HEK293 (cell line): ENCODE data around the gene HLA-DPB1.
A peak's percentile ranks its signal among the peaks of the same experiment; 100 is the strongest.

Experiments used
- PBX3 ChIP-seq: sonication (generic); formaldehyde crosslinking; IDR thresholded peaks from 2 replicates; pipeline ENCODE4 v1.8.1; 2022; ENCODE audit warnings: mild to moderate bottlenecking, moderate library complexity, missing genetic modification reagents
- PRDM1 ChIP-seq: fragments of 450-650 bp; formaldehyde crosslinking; IDR thresholded peaks from 2 replicates; pipeline ENCODE4; 2016; ENCODE audit warnings: missing biosample characterization, missing genetic modification characterization
- PRDM10 ChIP-seq: fragments of 450-650 bp; formaldehyde crosslinking; IDR thresholded peaks from 2 replicates; pipeline ENCODE4 v1.5.1; 2016; ENCODE audit warnings: missing biosample characterization, missing genetic modification characterization
- RBAK ChIP-seq: fragments of 450-650 bp; formaldehyde crosslinking; IDR thresholded peaks from 2 replicates; pipeline ENCODE4 v1.5.1; 2016; ENCODE audit warnings: missing biosample characterization, missing genetic modification characterization
- SCRT2 ChIP-seq: fragments of 450-650 bp; formaldehyde crosslinking; IDR thresholded peaks from 2 replicates; pipeline ENCODE4 v1.5.1; 2016; ENCODE audit warnings: missing biosample characterization, missing genetic modification characterization
- TSHZ1 ChIP-seq: fragments of 450-650 bp; formaldehyde crosslinking; IDR thresholded peaks from 2 replicates; pipeline ENCODE4 v1.5.1; 2016; ENCODE audit warnings: missing biosample characterization, missing genetic modification characterization, borderline replicate concordance
- YY1 ChIP-seq: fragments of 450-650 bp; formaldehyde crosslinking; IDR thresholded peaks from 2 replicates; pipeline ENCODE4 v1.5.1; 2018; ENCODE audit warnings: missing biosample characterization, missing genetic modification characterization
- ZFP3 ChIP-seq: fragments of 450-650 bp; formaldehyde crosslinking; IDR thresholded peaks from 2 replicates; pipeline ENCODE4 v1.5.1; 2016; ENCODE audit warnings: low read depth, missing biosample characterization, missing genetic modification characterization
- ZNF10 ChIP-seq: fragments of 450-650 bp; formaldehyde crosslinking; IDR thresholded peaks from 2 replicates; pipeline ENCODE4 v1.5.1; 2017; ENCODE audit warnings: missing biosample characterization, missing genetic modification characterization
- ZNF26 ChIP-seq: fragments of 450-650 bp; formaldehyde crosslinking; IDR thresholded peaks from 2 replicates; pipeline ENCODE4 v1.5.1; 2016; ENCODE audit warnings: missing biosample characterization, missing genetic modification characterization
- ZNF335 ChIP-seq: fragments of 450-650 bp; formaldehyde crosslinking; conservative IDR thresholded peaks from 2 replicates; pipeline ENCODE4 v1.5.1; 2016; ENCODE audit warnings: missing biosample characterization, missing genetic modification characterization
- ZNF341 ChIP-seq: fragments of 450-650 bp; formaldehyde crosslinking; IDR thresholded peaks from 2 replicates; pipeline ENCODE4; 2016; ENCODE audit warnings: low read depth, missing biosample characterization, missing genetic modification characterization
- ZNF394 ChIP-seq: fragments of 450-650 bp; formaldehyde crosslinking; IDR thresholded peaks from 2 replicates; pipeline ENCODE4 v1.5.1; 2016; ENCODE audit warnings: missing biosample characterization, missing genetic modification characterization, mild to moderate bottlenecking, moderate library complexity, borderline replicate concordance
- ZNF510 ChIP-seq: fragments of 450-650 bp; formaldehyde crosslinking; IDR thresholded peaks from 2 replicates; pipeline ENCODE4 v1.5.1; 2018; ENCODE audit warnings: mild to moderate bottlenecking, missing genetic modification characterization, missing biosample characterization; ENCODE audit not compliant: insufficient replicate concordance
- ZNF529 ChIP-seq: fragments of 450-650 bp; formaldehyde crosslinking; IDR thresholded peaks from 2 replicates; pipeline ENCODE4 v1.5.1; 2017; ENCODE audit warnings: missing genetic modification characterization, missing biosample characterization; ENCODE audit not compliant: insufficient replicate concordance
- ZNF560 ChIP-seq: fragments of 450-650 bp; formaldehyde crosslinking; IDR thresholded peaks from 2 replicates; pipeline ENCODE4 v1.5.1; 2017; ENCODE audit warnings: missing biosample characterization, missing genetic modification characterization, borderline replicate concordance
- ZNF571 ChIP-seq: fragments of 450-650 bp; formaldehyde crosslinking; IDR thresholded peaks from 2 replicates; pipeline ENCODE4 v1.5.0; 2017; ENCODE audit warnings: missing biosample characterization, missing genetic modification characterization
- ZNF596 ChIP-seq: fragments of 450-650 bp; IDR thresholded peaks from 2 replicates; pipeline ENCODE4 v1.5.0; 2018; ENCODE audit warnings: missing biosample characterization, mild to moderate bottlenecking, missing genetic modification characterization, moderate library complexity
- ZNF660 ChIP-seq: fragments of 450-650 bp; IDR thresholded peaks from 2 replicates; pipeline ENCODE4 v1.5.1; 2018; ENCODE audit warnings: missing biosample characterization, mild to moderate bottlenecking, missing genetic modification characterization
- ZNF777 ChIP-seq: fragments of 450-650 bp; formaldehyde crosslinking; IDR thresholded peaks from 2 replicates; pipeline ENCODE4 v1.5.1; 2017; ENCODE audit warnings: missing biosample characterization, missing genetic modification characterization, borderline replicate concordance
- ZNF785 ChIP-seq: fragments of 450-650 bp; formaldehyde crosslinking; IDR thresholded peaks from 2 replicates; pipeline ENCODE4 v1.5.1; 2016; ENCODE audit warnings: missing biosample characterization, missing genetic modification characterization
- ZSCAN16 ChIP-seq: fragments of 450-650 bp; formaldehyde crosslinking; IDR thresholded peaks from 2 replicates; pipeline ENCODE4 v1.5.1; 2016; ENCODE audit warnings: missing biosample characterization, missing genetic modification characterization

Gene HLA-DPB1

GRCh38 chr6:33080127-33081089 lies 4.6 kb downstream of the HLA-DPB1 start (continued):
- TF ChIP-seq PBX3 (CRISPR knock-in tag) (no peak; the same call in 1 of the 2 replicates), ZNF341 (peak; percentile 99), ZNF571 (tag by site-specific recombination) (no peak), ZNF26 (tag by site-specific recombination) (no peak), ZNF596 (tag by site-specific recombination) (no peak), ZNF529 (tag by site-specific recombination) (no peak), ZNF560 (tag by site-specific recombination) (no peak), TSHZ1 (tag by site-specific recombination) (peak; percentile 76), ZNF394 (tag by site-specific recombination) (peak; percentile 71), ZNF785 (no peak), PRDM10 (tag by site-specific recombination) (peak; percentile 54), ZFP3 (tag by site-specific recombination) (no peak), RBAK (tag by site-specific recombination) (no peak), ZNF777 (no peak), ZSCAN16 (tag by site-specific recombination) (no peak), ZNF510 (tag by site-specific recombination) (no peak), ZNF660 (tag by site-specific recombination) (peak; percentile 32; the same call in 1 of the 2 replicates), PRDM1 (tag by site-specific recombination) (no peak), ZNF335 (peak; percentile 96), SCRT2 (no peak), ZNF10 (tag by site-specific recombination) (no peak), YY1 (tag by site-specific recombination) (no peak)
